ENCODE results near the gene PARVB. TPM values are rescaled to one million over a fixed set of nuclear protein-coding genes. Genes with fewer than 3 reads are reported as not detected.

The PARVB gene
- total RNA-seq = 102 and 247 TPM in 2 replicates

GRCh38 chr22:44024288-44024921, at the start of gene PARVB:
TSS of gene PARVB (plus strand) at chr22:44024302. CDS start at chr22:44024340, 38 bp downstream.
- peak; percentile 41 for DNase-seq

- DNase-seq = no peak
Observed at GRCh38 chr22:43975041-43975440, 49.1 kb upstream of the PARVB start.

GRCh38 chr22:43976861-43977795, 47.0 kb upstream of the PARVB start:
- no peak for DNase-seq

- DNase-seq = no peak
Observed at GRCh38 chr22:43978558-43978957, 45.5 kb upstream of the PARVB start.

GRCh38 chr22:43980579-43980978, 43.5 kb upstream of the PARVB start:
- no peak for DNase-seq

- no peak for DNase-seq
Observed at GRCh38 chr22:43980996-43981395, 43.1 kb upstream of the PARVB start.

GRCh38 chr22:43983808-43984207, 40.3 kb upstream of the PARVB start:
- no peak for DNase-seq

GRCh38 chr22:43985532-43985931, 38.6 kb upstream of the PARVB start:
- DNase-seq = no peak

- DNase-seq = no peak
Observed at GRCh38 chr22:43988116-43988820, 35.8 kb upstream of the PARVB start.

GRCh38 chr22:43988960-43989359, 35.1 kb upstream of the PARVB start:
- no peak for DNase-seq

GRCh38 chr22:43990044-43990443, 34.1 kb upstream of the PARVB start:
- DNase-seq = no peak

GRCh38 chr22:43991316-43992020, 32.6 kb upstream of the PARVB start:
- no peak for DNase-seq

- no peak for DNase-seq
Observed at GRCh38 chr22:43992331-43992821, 31.7 kb upstream of the PARVB start.

GRCh38 chr22:43993072-43993760, 30.9 kb upstream of the PARVB start:
- DNase-seq = peak; percentile 81

- no peak for DNase-seq
Observed at GRCh38 chr22:43994006-43994405, 30.1 kb upstream of the PARVB start.

- DNase-seq = no peak
Observed at GRCh38 chr22:43994416-43994815, 29.7 kb upstream of the PARVB start.

GRCh38 chr22:43995057-43995685, 28.9 kb upstream of the PARVB start:
- no peak for DNase-seq

- no peak for DNase-seq
Observed at GRCh38 chr22:43995798-43996169, 28.3 kb upstream of the PARVB start.

GRCh38 chr22:43996170-43996980, 27.7 kb upstream of the PARVB start:
- peak; percentile 81 for DNase-seq

- DNase-seq = no peak
Observed at GRCh38 chr22:43996981-43997265, 27.2 kb upstream of the PARVB start.
